OCI-LY3 (cell line): Measurements from ENCODE around the gene HS1BP3.

Source experiments
- H2AFZ ChIP-seq: fragments of 200-600, 300-600 bp; shearing (Covaris generic); 2 replicates; pipeline ENCODE4 v1.6.0; 2014; ENCODE audit warnings: antibody characterized with exemption, low read depth, low read length
- H3K27ac ChIP-seq: fragments of 200-600, 300-600 bp; sonication (generic); 2 replicates; pipeline ENCODE4 v1.5.1; 2014; ENCODE audit warnings: mild to moderate bottlenecking, low read length, moderate library complexity, mixed read lengths
- H3K27me3 ChIP-seq: fragments of 200-600, 300-600 bp; sonication (generic); 2 replicates; pipeline ENCODE4 v1.6.1; 2014; ENCODE audit warnings: low read depth, low read length, mixed read lengths
- H3K36me3 ChIP-seq: fragments of 200-600, 300-600 bp; sonication (generic); replicated peaks from 2 replicates; pipeline ENCODE3; 2014; ENCODE audit warnings: low read depth, low read length, mixed read lengths
- H3K4me1 ChIP-seq: fragments of 300-600, 200-600 bp; sonication (generic); 2 replicates; pipeline ENCODE4 v1.6.1; 2014; ENCODE audit warnings: low read length, mixed read lengths
- H3K4me2 ChIP-seq: fragments of 200-600, 300-600 bp; sonication (generic); 2 replicates; pipeline ENCODE4 v1.6.1; 2014; ENCODE audit warnings: low read length, mixed read lengths
- H3K4me3 ChIP-seq: fragments of 300-600, 200-600 bp; sonication (generic); 2 replicates; pipeline ENCODE4 v1.5.1; 2014; ENCODE audit warnings: antibody characterized with exemption, mild to moderate bottlenecking, low read length, moderate library complexity
- H3K79me2 ChIP-seq: fragments of 300-600, 200-600 bp; shearing (Covaris generic); 2 replicates; pipeline ENCODE4 v1.6.1; 2014; ENCODE audit warnings: mild to moderate bottlenecking, low read length, mixed read lengths
- H3K9ac ChIP-seq: fragments of 300-600, 200-600 bp; shearing (Covaris generic); 2 replicates; pipeline ENCODE4 v1.6.0; 2014; ENCODE audit warnings: mild to moderate bottlenecking, low read length, moderate library complexity
- H3K9me3 ChIP-seq: fragments of 200-600, 300-600 bp; shearing (Covaris generic); 2 replicates; pipeline ENCODE4 v1.6.1; 2014; ENCODE audit warnings: low read length, mixed read lengths; ENCODE audit not compliant: insufficient read depth
- H4K20me1 ChIP-seq: fragments of 200-600, 300-600 bp; sonication (generic); 2 replicates; pipeline ENCODE4 v1.6.1; 2016; ENCODE audit warnings: low read length, mixed read lengths; ENCODE audit not compliant: insufficient read depth
- EZH2phosphoT487 ChIP-seq: fragments of 200-600 bp; shearing (Covaris generic); IDR thresholded peaks from 2 replicates; pipeline ENCODE4 v1.6.1; 2018; ENCODE audit warnings: antibody characterized with exemption, mixed run types, low read depth
- TF ChIP-seq, protein P1 (sequence below): fragments of 200-600, 300-600 bp; sonication (generic); IDR thresholded peaks from 2 replicates; pipeline ENCODE4 v1.5.1; 2014; ENCODE audit warnings: antibody characterized with exemption, low read length, low read depth

The HS1BP3 gene

DNA sequence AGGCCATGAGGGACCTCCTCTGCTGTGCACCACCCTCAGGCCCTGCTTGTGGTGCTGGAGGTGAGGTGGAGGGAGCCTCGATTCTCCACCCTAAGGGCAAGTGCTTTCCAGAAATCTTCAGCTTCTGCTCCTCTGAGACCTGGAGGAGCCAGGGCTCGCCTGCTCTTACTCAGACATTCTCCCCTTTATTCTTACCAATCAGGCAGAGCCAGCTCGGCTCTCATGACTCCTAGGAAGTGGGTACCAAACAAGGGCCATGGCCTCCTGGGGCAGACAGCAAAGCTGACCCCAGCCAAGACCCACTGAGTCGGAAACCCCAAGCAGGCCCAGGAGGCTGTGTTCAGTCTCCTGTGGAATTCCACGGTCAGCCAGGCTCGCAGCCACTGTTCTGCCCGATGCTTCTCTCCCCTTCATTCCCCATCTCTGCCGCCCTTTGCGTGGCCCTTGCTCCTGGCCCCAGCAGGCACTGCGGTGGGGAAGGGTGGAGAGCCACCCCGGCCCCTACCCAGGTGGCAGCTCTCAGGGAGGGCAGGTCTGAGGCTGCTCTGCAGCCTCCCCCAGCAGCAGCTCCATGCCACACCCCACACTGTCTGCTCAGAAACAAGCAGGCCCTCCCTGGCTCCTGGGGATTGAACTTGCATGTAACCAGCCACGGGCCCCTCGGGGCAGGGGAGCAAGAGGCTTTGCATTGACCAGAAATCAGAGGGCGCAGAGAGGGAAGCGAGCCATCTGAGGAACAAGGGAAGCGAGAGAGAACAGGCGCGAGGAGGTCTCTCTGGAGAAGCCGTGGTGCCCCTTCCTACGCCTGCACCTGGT, 24.0 kb downstream of the HS1BP3 start:
- Histone ChIP-seq H3K27me3 (no peaks in the 10 kb centered on the region), H3K27ac (no peak overlapping the region), H3K4me2 (no peak overlapping the region), H3K4me1 (no peaks in the 10 kb centered on the region), H3K9me3 (no peaks in the 10 kb centered on the region), H3K4me3 (no peak overlapping the region), H3K36me3 (no peaks in the 10 kb centered on the region), H3K79me2 (no peaks in the 10 kb centered on the region), H4K20me1 (no peaks in the 10 kb centered on the region), H3K9ac (no peak overlapping the region), H2AFZ (no peak overlapping the region)
- TF ChIP-seq, protein P1, sequence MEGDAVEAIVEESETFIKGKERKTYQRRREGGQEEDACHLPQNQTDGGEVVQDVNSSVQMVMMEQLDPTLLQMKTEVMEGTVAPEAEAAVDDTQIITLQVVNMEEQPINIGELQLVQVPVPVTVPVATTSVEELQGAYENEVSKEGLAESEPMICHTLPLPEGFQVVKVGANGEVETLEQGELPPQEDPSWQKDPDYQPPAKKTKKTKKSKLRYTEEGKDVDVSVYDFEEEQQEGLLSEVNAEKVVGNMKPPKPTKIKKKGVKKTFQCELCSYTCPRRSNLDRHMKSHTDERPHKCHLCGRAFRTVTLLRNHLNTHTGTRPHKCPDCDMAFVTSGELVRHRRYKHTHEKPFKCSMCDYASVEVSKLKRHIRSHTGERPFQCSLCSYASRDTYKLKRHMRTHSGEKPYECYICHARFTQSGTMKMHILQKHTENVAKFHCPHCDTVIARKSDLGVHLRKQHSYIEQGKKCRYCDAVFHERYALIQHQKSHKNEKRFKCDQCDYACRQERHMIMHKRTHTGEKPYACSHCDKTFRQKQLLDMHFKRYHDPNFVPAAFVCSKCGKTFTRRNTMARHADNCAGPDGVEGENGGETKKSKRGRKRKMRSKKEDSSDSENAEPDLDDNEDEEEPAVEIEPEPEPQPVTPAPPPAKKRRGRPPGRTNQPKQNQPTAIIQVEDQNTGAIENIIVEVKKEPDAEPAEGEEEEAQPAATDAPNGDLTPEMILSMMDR = no peak
- TF ChIP-seq EZH2phosphoT487 = no peak

DNA sequence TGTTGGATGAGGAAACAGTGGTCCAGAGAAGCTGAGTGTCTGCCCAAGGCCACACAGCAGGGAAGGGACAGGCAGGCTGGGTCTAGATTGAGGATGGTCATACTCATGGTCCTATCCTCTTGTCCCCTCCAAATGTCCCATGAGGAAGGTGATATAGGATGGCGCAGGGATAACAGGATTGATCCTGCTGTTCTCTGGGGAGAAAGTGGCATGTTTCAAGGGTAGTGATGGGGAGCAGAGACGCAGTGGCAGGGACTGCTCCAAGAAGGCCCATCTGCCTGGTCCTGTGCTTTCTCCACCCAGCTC, 24.6 kb downstream of the HS1BP3 start:
- no peak overlapping the region for H2AFZ ChIP-seq
- H3K9me3 ChIP-seq = no peaks in the 10 kb centered on the region
- no peaks in the 10 kb centered on the region for H3K27me3 ChIP-seq
- no peaks in the 10 kb centered on the region for H3K36me3 ChIP-seq
- TF ChIP-seq, protein P1 = no peak
- no peak for TF ChIP-seq EZH2phosphoT487
- no peak overlapping the region for H3K27ac ChIP-seq
- H3K4me2 ChIP-seq = no peak overlapping the region
- no peaks in the 10 kb centered on the region for H4K20me1 ChIP-seq
- H3K4me1 ChIP-seq = no peaks in the 10 kb centered on the region
- no peak overlapping the region for H3K9ac ChIP-seq
- H3K79me2 ChIP-seq = no peaks in the 10 kb centered on the region
- no peak overlapping the region for H3K4me3 ChIP-seq

DNA sequence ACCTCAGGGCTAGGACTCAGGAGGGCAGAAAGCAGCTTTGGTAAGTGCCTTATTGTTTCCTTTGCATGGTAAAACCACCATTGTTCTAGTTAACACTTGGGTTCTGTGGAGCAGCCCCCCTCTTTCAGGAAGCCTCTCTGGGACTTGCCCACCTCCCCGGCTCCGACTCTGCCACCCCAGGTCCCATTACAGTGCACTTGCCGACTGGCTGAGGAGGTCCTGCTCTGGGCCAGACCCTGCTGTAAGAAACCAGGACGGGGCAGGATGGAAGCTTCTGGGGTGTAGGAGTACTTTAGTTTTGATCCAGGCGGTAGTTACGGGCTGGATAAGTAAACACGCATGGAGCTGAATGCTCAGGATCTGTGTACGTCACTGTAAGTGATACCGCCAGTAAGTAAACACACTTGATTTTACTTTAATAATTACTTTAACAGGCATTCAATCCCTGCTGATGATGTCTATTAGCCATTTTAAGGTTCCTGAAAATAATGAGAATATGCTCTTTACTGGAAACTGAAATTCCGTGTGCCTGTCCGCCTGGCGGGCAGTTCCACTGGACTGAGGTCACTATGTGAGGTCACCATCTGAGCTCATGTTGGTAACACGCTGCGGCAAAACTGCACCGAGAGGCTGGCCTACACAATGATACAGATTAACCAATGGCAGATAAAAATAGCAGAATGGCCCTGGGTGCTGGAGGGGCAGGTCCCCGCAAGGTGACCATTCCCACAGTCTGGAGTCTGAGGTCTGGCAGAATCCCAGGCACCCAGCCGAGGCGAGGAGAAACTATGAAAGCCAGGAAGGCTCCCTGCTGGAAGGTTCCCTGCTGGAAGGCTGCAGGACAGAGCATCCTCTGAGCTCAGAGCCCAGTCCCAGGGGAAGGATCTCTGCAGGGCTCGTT, 25.2 kb downstream of the HS1BP3 start:
- no peak overlapping the region for H3K4me2 ChIP-seq
- no peak for TF ChIP-seq EZH2phosphoT487
- TF ChIP-seq, protein P1 = no peak
- H2AFZ ChIP-seq = no peak overlapping the region
- H3K9me3 ChIP-seq = no peaks in the 10 kb centered on the region
- H3K4me3 ChIP-seq = no peak overlapping the region
- no peaks in the 10 kb centered on the region for H3K4me1 ChIP-seq
- H3K27me3 ChIP-seq = no peaks in the 10 kb centered on the region
- H3K36me3 ChIP-seq = no peaks in the 10 kb centered on the region
- H3K79me2 ChIP-seq = no peaks in the 10 kb centered on the region
- no peaks in the 10 kb centered on the region for H4K20me1 ChIP-seq
- H3K9ac ChIP-seq = no peak overlapping the region
- H3K27ac ChIP-seq = no peak overlapping the region

DNA sequence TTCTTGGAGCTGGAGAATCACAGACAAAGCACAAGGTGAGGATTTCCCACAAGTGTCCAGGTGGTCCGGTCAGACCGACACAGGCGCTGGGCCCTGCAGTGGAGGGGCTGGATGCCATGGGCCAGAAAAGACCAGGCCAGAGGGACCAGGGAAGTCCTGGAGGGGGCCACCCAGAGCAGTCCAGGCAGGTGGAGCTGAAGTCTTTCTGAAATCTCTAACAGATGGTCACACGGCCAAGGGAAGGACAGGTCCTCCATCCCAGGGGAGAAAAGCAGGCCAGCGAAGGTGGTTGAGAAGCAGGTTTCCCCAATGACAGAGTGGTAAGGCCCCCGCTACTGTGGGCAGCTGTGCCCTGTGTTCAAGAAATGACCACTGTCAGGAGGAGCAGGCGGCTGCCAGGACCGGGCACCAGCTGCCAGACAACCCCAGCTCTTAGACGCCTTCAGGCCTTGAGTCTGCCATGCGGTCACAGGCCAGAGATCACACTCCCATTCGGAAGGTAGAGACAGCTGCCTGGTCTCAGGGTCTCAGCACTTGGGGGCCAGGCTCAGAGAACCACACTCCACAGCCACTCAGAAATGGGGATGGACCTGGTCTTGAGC, 25.9 kb downstream of the HS1BP3 start:
- Histone ChIP-seq H3K4me3 (no peak overlapping the region), H3K27me3 (no peaks in the 10 kb centered on the region), H3K9ac (no peak overlapping the region), H3K36me3 (no peaks in the 10 kb centered on the region), H4K20me1 (no peaks in the 10 kb centered on the region), H3K79me2 (no peaks in the 10 kb centered on the region), H3K27ac (no peak overlapping the region), H2AFZ (no peak overlapping the region), H3K4me1 (no peaks in the 10 kb centered on the region), H3K4me2 (no peak overlapping the region), H3K9me3 (no peaks in the 10 kb centered on the region)
- TF ChIP-seq, protein P1 = no peak
- TF ChIP-seq EZH2phosphoT487 = no peak
